GM19240 (cell line): ENCODE results near the gene NRG2.

Experiments
- DNase-seq: peaks from one replicate; pipeline ENCODE4 v3.0.0; 2011; ENCODE audit warnings: low spot score; ENCODE audit not compliant: insufficient read length

The NRG2 gene

DNA sequence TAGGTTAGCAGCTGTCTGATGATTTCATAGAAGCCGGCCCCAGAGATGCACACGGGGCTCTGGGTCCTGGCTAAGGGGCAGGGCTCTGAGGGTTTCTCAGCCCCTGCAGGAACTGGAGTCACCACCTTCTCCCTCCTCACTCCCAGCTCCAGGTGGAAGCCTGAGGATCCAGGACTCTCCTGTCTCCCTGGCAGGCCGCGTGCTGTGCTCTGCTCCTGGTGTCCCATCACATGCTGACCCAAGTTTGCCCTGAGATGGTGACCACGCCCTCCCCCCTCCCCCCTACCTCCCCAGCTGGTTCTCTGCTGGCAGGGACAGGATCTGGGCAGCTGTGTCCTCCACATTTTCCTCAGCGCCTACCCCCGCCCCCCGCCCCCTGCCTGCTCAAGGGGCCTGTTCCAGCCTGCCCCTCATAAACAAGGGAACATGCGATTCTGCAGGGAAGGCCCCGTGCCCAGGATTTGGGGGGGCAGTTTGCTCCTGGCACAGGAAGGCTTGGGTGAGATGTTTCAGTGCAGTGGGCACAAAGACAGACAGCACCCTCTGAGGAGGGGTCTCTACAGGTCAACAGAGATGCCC, 160.0 kb downstream of the NRG2 start:
- no peak for DNase-seq

DNA sequence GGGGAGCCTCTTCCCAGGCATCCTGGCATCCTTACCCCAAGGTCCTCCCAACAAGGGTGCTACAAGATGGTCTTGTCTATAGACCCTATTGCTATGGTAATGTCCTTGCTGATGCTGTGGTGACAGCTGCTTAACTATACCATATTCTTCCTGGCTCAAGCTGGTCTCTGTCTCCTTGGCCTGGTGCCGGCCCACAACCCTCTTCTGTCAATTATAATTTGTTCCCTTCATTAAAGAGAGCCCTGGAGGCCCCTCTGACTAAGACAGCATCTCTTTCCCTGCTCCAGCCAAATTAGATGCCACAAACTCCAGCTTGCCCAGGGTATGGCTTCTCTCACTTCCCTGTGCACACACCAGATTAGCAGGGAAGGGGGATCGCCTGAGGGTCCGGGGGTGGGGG, 160.8 kb downstream of the NRG2 start:
- no peak for DNase-seq

DNA sequence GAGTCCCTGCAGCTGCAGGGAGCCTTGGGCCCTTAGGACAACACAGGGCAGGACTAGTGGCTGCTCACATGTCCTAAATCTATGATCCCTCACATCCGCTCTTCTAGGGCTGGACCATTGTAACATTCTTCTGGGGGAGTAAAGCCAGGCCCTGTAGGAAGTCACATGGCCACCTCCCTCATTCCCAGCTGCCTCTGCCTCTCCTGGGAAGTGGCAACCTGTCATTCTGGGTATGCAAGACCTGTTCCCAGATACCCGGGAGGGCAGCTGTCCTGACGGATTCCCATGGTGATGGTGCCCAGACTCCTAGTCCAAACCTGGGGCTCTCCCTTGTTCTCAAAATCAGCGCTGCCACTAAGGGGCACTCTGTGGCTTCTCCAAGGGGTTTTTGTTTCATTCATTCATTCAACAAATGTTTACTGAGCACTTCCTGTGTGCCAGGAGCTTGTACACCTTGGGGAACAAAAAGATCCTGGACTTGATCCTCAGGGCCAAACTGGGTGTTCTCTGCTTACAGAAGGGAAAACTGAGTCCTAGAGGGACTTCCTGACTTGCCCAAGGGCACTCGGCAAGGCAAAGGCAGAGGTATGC, 161.9 kb downstream of the NRG2 start:
- no peak for DNase-seq

DNA sequence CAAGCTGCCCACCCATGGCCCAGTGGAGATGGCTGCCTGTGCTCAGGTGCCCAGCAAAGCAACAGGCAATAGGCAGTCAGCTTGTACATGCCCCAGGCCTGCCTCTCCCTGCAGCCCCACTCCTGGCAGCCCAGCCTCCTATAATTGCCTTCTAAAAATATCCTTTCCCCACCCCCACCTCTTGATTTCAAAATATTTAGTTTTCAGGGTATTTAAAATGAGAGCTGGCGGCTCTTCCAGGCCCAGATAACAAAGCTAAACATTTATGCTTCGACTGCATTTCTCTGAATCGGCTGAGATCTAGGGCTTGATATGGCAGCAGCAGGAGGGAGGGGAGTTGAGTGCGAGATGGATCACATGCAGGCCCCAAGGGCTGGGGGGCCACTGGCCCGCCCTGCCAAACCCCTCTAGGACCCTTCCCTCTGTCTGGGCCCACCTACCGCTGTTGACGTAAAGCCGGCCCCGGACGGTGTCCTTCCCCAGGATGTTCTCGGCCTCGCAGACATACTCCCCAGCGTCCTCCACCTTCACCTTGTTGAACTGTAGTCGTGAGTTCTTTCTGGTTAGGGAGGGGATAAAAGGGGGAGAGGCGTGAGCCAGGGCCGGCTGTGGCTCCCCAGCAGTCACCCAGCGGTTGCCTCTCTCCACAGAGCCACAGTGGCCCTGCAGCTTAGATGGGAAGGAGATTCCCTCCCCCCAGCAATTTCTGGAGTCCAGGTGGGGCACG, 162.5 kb downstream of the NRG2 start:
- no peak for DNase-seq

DNA sequence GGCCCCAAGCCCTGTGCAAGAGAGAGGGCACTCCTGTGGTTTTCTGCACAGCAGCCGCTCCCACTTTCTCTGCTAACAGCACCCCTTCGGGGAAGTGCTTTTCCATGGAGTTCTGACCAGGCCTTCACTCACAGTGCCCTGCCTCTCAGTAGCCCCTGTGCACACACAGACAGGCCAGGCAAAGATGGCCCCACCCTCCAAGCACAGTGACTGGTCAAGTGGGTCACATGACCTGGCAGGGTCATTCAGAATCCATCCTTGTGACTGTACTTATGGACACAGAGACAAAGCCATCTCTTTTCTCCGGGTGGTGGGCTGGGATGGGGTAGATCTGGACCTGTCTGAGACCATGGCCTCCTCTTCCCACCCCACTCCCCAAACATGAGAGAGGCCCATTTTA, 165.0 kb downstream of the NRG2 start:
- no peak for DNase-seq

DNA sequence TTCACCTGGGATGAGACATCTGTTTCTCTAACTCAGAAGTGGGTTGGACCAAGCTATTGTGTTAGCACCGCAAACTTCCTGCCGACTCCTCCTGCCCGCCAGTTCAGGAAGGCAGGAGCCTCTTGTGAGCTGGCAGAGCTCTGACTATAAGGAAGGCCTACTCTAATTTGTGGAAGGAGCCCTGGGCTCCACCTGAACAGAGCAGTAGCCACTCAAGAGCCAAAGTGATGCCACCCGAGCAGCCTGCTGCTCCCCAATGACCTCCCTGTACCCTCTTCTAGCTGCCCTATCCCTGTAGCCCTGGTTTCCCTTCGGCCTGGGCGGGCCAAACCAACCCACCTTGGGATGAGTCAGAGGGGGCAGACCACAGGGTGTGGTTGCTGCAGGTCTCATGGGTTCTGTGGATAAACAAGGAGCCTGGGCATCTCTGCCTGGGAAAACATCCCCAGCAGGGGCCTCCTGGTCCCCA, 165.9 kb downstream of the NRG2 start:
- no peak for DNase-seq

DNA sequence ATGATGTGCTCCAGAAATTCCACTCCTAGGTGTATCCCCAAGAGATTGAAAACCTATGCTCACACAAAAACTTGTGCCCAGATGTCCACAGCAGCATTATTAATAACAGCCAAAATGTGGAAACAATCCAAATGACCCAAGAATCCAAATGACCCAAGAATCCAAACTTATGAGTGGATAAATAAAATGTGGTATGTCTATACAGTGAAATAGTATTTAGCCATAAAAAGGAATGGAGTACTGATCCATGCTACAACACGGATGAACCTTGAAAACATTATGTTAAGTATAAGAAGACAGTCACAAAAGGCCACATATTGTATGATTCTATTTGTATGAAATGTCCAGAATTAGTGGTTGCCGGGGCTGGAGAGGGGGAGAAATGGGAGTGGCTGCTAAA, 167.1 kb downstream of the NRG2 start:
- no peak for DNase-seq

DNA sequence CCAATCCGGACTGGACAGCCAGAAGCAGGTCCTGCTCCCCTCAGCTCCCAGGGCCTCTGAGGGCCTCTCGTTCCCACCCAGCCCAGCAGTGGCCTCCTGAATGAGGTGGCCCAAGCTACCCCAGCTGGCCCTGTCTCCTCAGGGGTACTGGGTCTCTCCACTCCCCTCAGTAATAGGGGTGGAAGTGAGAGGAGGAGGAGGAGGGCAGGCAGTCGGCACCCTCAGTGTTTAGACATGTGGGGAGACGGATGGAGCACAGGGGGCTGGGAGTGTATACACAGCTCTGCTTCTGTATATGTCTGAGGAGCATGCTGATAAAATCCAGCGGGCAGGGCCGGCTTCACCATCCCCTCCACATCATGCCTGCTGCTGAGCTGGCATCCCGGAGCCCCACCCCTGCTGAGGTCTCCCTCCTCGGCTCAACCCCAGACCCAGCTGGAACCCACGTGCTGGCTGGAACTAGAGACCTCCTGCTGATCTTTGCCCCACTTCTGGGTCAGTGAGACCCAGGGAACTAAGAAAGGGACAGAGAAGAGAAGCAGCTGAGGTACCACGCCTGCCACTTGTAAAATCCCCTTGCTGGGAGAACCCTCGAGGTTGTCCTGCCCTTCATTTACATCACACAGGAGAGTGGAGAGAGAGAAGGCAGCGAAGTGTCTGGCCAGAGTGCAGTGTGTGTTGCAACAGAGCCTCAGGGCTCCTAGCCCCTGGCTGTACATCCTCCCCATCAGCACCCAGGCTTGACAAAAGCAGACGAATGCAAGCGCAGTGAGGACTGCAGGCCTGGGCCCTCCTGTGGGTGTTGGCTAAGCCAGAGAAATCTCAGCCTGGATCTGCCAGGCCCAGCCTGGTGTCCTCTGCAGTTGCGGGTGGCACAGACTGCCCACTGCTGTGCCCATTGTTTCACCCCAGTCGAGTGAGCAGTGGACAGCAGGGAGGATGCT, 170.0 kb downstream of the NRG2 start:
- DNase-seq = no peak

DNA sequence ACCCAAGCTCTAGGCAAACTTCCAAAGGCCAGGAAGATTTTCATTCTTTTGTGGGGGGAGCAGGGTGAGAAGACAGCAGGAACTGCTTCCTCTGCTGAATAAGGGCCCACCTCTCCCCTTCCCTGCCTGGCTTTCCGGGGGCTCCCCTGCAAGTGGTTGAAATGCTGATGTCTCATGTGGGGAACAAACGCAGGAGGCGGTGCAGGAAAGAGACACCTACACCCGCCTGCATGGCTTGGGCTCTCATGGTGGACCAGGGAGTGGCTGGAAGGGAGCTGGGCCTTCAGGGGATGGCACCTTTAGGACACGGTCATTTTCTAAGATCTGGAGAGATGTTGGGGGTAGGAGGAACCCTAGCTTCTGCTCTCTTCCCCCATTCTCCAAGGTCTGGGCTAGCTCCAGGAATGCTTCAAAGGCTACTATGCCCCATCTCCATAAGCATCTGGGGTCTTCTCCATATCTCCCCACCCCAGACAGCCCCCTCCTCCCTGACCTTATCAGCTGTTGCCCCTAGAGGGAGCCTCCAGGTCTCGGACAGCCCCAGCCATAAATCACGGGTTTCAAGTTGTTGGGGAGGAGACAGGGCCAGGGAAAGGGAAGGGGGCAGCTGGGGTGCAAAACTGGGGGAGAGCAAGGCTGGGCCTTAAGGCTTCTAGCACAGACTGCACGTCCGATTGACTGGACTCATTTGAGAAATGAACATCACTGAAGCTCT, 170.9 kb downstream of the NRG2 start:
- no peak for DNase-seq

DNA sequence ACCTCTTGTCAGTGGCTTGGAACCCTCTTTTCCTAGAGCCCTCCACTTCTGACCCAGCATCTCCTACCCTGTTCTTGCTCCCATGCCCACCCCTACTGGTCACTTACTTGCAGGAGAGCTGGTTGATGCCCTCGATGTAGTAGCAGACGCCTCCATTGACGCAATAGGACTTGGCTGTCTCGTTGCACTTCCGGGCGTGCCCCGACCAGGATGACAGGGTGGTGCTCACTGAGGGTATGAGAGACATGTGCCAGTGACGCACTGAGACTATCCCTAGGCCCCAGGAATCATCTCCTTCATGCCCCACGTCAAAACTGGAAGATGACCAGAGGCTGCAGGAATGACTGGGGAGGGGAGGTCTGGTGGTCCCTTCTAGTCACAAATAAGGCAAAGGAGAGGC, 171.5 kb downstream of the NRG2 start:
- no peak for DNase-seq

DNA sequence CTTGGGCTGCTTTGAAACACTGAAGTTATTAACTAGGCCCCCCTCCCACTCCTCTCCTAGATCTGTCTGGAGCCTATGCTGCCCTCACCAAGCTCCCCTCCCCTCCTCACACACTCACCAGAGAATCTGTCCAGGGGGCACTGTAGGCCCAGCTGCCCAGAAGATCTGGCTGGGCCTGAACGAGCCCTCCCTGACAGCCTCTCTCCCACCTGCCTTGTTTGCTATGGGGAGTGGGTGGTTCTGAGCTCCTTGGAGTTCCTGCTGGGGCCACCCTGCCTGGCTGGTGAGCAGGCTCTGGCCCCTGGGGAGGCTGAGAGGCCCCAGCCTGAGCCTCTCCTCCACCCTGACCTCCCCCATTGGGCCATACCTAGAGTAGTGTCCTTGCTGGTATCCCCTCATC, 172.4 kb downstream of the NRG2 start:
- no peak for DNase-seq

DNA sequence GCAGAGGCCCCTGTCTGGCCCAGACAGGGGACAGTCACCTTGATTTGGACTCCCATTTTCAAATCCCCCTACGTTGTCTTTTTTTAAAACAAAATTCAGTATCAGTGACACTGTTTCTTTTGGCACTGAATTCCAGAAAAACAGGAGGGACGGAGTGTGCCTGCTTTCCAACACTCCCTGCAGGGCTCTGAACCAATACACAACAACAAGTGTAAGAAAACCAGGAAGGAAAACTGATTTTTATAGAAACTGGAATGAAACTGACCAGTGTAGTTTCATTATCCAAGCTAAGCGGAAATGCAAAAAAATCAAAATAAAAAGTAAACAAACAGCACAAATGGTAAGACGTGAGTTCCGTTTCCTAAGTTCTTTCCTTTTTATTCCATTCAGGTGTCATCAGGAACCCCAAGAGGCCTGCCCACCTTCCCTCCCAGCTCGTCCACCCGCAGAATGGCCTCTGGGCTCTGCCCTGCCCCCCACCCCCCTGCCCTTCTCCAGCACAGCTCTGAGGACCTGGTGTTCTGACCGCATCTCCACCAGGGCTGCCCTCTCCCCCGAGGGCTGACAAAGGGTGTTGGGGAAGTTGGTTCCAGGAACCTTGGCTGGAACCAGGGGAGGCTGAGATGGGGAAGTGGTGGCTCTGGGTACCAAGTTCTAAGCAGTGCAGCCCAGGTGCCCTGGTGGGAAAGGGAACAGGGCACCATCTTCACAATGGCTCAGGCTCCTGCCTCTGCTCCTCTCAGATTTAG, 173.9 kb downstream of the NRG2 start:
- DNase-seq = no peak

DNA sequence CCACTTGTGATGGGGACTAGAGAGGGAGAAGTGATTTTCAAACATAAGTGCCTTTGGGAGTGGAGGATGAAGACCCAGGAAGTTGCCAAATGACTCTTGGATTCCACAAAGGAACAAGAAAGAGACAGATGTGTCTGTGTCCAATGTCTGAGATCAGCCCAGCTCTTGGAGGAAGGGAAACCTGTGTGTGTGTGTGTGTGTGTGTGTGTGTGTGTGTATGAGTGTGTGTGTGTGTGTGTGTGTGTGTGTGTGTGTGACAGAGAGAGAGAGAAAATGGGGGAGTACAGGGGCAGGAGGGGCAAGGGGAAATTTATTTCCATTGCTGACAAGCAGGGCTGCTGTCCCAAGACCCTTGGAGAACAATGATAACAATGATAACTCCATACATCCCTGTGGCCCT, 175.5 kb downstream of the NRG2 start:
- no peak for DNase-seq

DNA sequence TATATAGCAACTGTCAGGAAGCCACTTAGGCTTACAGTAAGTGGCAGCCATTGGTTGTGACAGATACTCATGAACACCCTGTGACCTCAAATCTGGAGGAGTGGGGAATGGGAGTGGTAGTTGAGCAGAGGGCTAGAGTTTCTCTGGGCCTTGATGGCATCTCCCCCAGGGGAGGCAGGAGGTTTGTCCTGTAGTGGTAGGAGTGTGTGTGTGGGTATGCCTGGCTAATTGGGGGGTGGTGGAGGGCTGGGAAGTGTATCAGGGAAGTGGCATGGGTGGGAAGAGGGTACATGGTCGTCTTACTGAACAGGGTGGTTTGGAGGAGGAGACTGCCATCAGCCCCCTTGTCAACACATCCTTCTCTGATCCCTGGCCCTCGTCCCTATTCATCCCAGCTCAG, 176.0 kb downstream of the NRG2 start:
- DNase-seq = no peak

DNA sequence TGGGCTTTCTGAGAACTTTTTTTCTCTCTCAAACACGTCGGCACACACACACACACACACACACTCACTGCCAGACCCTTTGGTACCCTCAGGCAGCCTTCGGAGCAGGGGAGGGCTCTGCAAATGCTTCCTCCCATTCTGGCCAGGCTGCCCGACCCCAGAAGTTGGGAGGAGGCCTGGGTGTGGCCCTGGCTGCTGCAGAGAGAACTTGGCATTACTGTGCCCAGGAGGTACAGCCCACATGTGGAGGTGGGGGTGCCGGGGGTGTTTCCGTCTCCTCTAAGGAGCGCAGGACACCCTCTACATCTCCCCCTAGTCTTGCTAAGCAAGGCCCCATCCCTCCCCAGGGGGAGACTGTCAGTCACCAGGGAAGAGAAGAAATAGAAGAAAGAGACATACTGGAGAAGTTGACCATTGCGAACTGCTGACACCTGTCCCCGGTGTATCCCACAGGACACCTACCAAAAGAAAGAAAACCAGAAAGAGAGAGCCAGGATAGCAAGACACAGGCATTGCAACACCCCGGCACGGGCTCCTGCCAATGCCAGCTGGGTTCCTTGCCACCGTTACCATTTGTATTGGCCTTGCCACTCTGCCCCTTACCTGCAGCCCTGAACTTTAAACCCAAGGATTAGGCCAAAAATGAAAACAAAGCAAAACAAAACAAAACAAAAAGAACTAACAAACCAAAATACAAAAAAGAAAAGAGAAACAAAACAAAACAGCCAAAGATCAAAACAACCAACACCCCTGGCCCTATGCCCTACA, 178.2 kb downstream of the NRG2 start:
- DNase-seq = no peak

DNA sequence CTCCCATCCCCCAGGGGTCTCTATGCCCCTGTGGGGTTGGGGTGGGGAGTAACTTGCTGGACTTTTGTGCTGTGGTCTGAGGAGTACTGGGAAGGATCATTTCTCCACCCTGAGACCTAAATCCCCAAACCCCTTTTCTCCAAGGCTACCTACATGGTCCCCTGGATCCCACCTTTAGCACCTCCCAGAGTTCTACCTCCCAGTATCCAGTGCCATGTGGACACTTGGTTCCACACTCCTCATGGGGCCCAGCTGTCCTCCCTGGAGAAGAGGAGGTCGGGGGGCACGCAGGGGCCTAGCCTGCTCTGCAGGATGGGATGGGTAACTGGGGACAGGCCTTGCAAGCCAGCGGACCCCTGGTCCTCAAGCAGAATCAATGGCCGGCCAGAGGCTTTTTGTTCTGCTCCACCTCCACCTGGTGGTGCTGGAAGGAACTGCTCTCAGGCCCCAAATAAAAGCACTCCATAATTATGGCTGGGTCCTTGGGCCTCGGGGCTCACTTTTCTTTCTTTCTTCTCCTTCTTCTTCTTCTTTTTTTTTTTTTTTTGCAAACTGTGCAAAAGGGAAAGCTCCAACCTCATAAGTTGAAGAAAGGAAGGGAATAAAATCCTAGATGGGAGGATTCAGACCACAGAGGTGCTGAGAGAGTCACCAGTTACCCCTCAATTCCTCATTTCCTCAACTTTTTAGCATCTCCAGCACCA, 179.1 kb downstream of the NRG2 start:
- peak; percentile 75 for DNase-seq

DNA sequence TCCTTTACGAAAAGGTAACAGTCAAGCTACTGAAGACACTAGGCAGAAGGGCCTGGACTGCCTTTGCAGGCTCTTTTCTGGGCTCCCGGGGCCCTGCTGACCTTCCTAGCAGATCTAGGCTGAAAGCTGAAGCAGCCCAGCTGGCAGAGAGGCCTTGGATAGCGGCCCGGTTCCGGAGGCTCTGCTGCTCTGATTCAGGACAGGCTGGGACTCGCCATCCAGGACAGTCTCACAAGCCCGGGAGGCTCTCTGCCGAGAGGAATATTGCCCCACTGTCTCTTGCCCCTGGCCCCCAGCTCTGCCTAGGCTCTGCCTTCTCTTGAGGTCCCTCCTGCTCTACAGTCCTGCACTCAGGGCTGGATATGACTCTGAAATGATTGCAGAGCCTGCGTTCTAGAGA, 179.7 kb downstream of the NRG2 start:
- DNase-seq = no peak

DNA sequence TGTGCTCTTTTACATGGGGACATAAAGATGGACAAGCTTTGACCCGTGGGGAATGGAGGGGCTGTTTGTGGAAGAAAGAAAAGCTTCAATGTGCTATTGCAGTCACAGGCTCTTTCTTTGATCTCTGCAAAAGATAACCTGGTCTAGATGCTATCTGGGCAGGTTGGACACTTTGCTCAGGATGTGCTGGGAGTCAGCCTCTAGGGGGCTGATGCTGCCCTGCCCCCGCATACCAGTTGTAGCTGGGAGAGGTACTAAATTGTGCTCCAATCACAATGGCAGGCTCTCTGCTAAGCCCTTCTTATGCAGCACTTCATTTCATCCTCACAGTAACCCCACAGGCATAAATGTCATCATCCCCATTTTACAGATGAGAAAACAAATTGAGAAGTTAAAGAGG, 180.3 kb downstream of the NRG2 start:
- DNase-seq = no peak

DNA sequence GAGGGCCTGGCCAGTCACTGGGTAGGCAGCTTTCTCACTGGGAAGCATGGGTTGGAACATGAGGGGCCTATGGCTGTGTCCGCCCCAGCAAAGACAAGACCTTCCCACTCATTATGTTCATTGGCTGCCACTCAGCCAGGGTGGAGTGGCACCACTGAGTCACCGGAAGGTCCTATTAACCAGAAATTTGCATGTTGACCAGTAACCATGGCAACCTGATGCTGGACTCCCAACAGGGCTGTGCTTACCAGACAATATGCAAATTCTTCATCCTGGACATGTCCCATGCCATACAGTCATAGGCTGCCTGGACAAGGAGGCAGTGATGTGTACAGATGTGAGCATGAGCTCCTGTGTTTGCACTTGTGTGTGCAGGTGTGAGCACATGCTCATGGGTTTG, 180.8 kb downstream of the NRG2 start:
- no peak for DNase-seq
